Ascending aorta (tissue), 2 donors: ENCODE measurements around the gene FAM168A. TPM values are rescaled to one million over a fixed set of nuclear protein-coding genes. Genes with fewer than 3 reads are reported as not detected.

Experiments
- DNase-seq, 2 donors: peaks; one replicate each; pipeline ENCODE4 v3.0.0-alpha.2; 2019; ENCODE audit warnings: low spot score in 2 of 2
- H3K27ac ChIP-seq, 2 donors: fragments of 200-600 bp; sonication (generic); one replicate each; pipeline ENCODE4 v1.5.1; 2016 to 2017; ENCODE audit warnings: mild to moderate bottlenecking in 1 of 2
- H3K27me3 ChIP-seq: fragments of 200-600 bp; sonication (generic); one replicate; pipeline ENCODE4 v1.5.1; 2017
- H3K36me3 ChIP-seq, 2 donors: fragments of 200-600 bp; sonication (generic); one replicate each; pipeline ENCODE4 v1.5.1; 2016
- H3K4me1 ChIP-seq, 2 donors: fragments of 200-600 bp; sonication (generic); one replicate each; pipeline ENCODE4 v1.5.1; 2016 to 2017; ENCODE audit warnings: mild to moderate bottlenecking in 1 of 2
- H3K4me3 ChIP-seq, 2 donors: fragments of 200-600 bp; sonication (generic); one replicate each; pipeline ENCODE4 v1.5.1; 2016 to 2017; ENCODE audit warnings: mild to moderate bottlenecking in 1 of 2
- H3K9me3 ChIP-seq, 2 donors: fragments of 200-600 bp; sonication (generic); one replicate each; pipeline ENCODE4 v1.5.1; 2016
- CTCF ChIP-seq, 3 experiments: fragments of 200-600 bp in 2 of 3; fragments of 450-650 bp in 1 of 3; sonication (generic) in 2 of 3; IDR thresholded peaks; one replicate each; pipeline ENCODE4 v1.5.1; 2016 to 2019; ENCODE audit warnings: antibody characterized with exemption in 3 of 3, mild to moderate bottlenecking in 1 of 3, moderate library complexity in 1 of 3
- intact Hi-C: fragments of 100-400 bp; cut with DNase I; formaldehyde crosslinking; loops from one replicate; pipeline ENCODE4 v1.15.1; 2023
- total RNA-seq: library from RNA; depleted of rRNA; stranded (reverse); fragments of >200 nt; gene quantifications from one replicate; pipeline ENCODE4 v1.1.0, GENCODE V29; 2016

FAM168A gene
- total RNA-seq, 1 donor from 2014 or later: 44.1 TPM

- Histone ChIP-seq H3K27ac (no peak overlapping the region), H3K4me3 (no peak overlapping the region), H3K36me3 (no peaks in the 10 kb centered on the region), H3K27me3 (no peaks in the 10 kb centered on the region), H3K9me3 (no peaks in the 10 kb centered on the region), H3K4me1 (peaks cover 5 to 10% of the 10 kb centered on the region in 2 donors)
- TF ChIP-seq CTCF (IDR thresholded peaks at IDR 0.05): no peak
- intact Hi-C loops: no loop called here
- DNase-seq: no peak
Observed at GRCh38 chr11:73464347-73464746, 133.6 kb downstream of the FAM168A start.

GRCh38 chr11:73463359-73463758 lies 134.6 kb downstream of the FAM168A start:
- no peak for DNase-seq
- peaks cover under 1 to 3% of the 10 kb centered on the region in 2 donors for H3K4me1 ChIP-seq
- no peak overlapping the region for H3K27ac ChIP-seq
- H3K4me3 ChIP-seq: no peak overlapping the region
- H3K36me3 ChIP-seq: no peaks in the 10 kb centered on the region
- H3K27me3 ChIP-seq: no peaks in the 10 kb centered on the region
- intact Hi-C loops: no loop called here
- no peaks in the 10 kb centered on the region for H3K9me3 ChIP-seq
- no peak for TF ChIP-seq CTCF (IDR thresholded peaks at IDR 0.05)

- no peaks in the 10 kb centered on the region for H3K9me3 ChIP-seq
- no peak for DNase-seq
- no peaks in the 10 kb centered on the region for H3K36me3 ChIP-seq
- H3K27me3 ChIP-seq: no peaks in the 10 kb centered on the region
- no peak for TF ChIP-seq CTCF (IDR thresholded peaks at IDR 0.05)
- intact Hi-C loops: no loop called here
- H3K4me3 ChIP-seq: no peak overlapping the region
- peak overlapping the region in 1 of 2 donors; percentile 36 for H3K27ac ChIP-seq
- peaks cover 0 to 3% of the 10 kb centered on the region in 2 donors for H3K4me1 ChIP-seq
Observed at GRCh38 chr11:73461964-73462363, 135.9 kb downstream of the FAM168A start.

GRCh38 chr11:73461335-73461840 lies 136.5 kb downstream of the FAM168A start:
- no peaks in the 10 kb centered on the region for H3K9me3 ChIP-seq
- DNase-seq: no peak
- H3K4me3 ChIP-seq: no peak overlapping the region
- no peak for TF ChIP-seq CTCF (IDR thresholded peaks at IDR 0.05)
- peak overlapping the region in 1 of 2 donors; percentile 36 for H3K27ac ChIP-seq
- H3K36me3 ChIP-seq: no peaks in the 10 kb centered on the region
- intact Hi-C loops: no loop called here
- H3K4me1 ChIP-seq: peaks cover 0 to 3% of the 10 kb centered on the region in 2 donors
- H3K27me3 ChIP-seq: no peaks in the 10 kb centered on the region

GRCh38 chr11:73458201-73458600 lies 139.7 kb downstream of the FAM168A start:
- Histone ChIP-seq H3K4me1 (peaks cover 0 to 3% of the 10 kb centered on the region in 2 donors), H3K27ac (no peak overlapping the region), H3K4me3 (no peak overlapping the region), H3K36me3 (no peaks in the 10 kb centered on the region), H3K27me3 (no peaks in the 10 kb centered on the region), H3K9me3 (no peaks in the 10 kb centered on the region)
- TF ChIP-seq CTCF (IDR thresholded peaks at IDR 0.05): no peak
- DNase-seq: no peak
- intact Hi-C loops: no loop called here

- Histone ChIP-seq H3K4me1 (no peaks in the 10 kb centered on the region), H3K9me3 (no peaks in the 10 kb centered on the region), H3K4me3 (no peak overlapping the region), H3K27me3 (no peaks in the 10 kb centered on the region), H3K36me3 (no peaks in the 10 kb centered on the region), H3K27ac (no peak overlapping the region)
- intact Hi-C loops: no loop called here
- no peak for TF ChIP-seq CTCF (IDR thresholded peaks at IDR 0.05)
- no peak for DNase-seq
Observed at GRCh38 chr11:73454987-73455386, 142.9 kb downstream of the FAM168A start.
